Measurements from ENCODE around the gene ZNF132.
"Not testable (repeated sequence)": the region's sequence is repeated elsewhere in the genome, so short reads cannot be mapped to it uniquely, and the experiment has no call there.

The ZNF132 gene

GRCh38 chr19:58439576-58440554, at the start of gene ZNF132:
Gene ZNF132 (minus strand): TSS chr19:58440153. CDS start chr19:58439821, 332 bp downstream.
- peak; percentile 82 to 86 for DNase-seq (ENCODE audit: low read depth in 2 of 2)

- not testable (repeated sequence) for DNase-seq (ENCODE audit: low read depth in 2 of 2)
These were observed 44.4 kb upstream of the ZNF132 start for GRCh38 chr19:58484349-58484748.

GRCh38 chr19:58483776-58484175, 43.8 kb upstream of the ZNF132 start:
- no peak for DNase-seq (ENCODE audit: low read depth in 2 of 2)

- DNase-seq (ENCODE audit: low read depth in 2 of 2): no peak
These were observed 42.4 kb upstream of the ZNF132 start for GRCh38 chr19:58482372-58482771.

- no peak for DNase-seq (ENCODE audit: low read depth in 2 of 2)
These were observed 40.9 kb upstream of the ZNF132 start for GRCh38 chr19:58480831-58481230.

DNA sequence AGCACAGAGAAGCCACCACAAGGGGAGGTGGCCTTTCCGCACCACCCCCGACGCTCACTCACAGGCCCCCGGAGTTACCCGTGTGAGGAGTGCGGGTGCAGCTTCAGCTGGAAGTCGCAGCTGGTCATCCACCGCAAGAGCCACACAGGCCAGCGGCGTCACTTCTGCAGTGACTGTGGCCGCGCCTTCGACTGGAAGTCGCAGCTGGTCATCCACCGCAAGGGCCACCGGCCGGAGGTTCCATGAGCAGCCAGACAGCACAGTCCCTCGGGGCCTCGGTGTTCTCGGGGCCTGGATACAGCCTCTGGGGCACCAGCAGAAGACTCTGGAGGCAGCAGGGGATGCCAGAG, 40.5 kb upstream of the ZNF132 start:
- no peak for DNase-seq (ENCODE audit: low read depth in 2 of 2)

DNA sequence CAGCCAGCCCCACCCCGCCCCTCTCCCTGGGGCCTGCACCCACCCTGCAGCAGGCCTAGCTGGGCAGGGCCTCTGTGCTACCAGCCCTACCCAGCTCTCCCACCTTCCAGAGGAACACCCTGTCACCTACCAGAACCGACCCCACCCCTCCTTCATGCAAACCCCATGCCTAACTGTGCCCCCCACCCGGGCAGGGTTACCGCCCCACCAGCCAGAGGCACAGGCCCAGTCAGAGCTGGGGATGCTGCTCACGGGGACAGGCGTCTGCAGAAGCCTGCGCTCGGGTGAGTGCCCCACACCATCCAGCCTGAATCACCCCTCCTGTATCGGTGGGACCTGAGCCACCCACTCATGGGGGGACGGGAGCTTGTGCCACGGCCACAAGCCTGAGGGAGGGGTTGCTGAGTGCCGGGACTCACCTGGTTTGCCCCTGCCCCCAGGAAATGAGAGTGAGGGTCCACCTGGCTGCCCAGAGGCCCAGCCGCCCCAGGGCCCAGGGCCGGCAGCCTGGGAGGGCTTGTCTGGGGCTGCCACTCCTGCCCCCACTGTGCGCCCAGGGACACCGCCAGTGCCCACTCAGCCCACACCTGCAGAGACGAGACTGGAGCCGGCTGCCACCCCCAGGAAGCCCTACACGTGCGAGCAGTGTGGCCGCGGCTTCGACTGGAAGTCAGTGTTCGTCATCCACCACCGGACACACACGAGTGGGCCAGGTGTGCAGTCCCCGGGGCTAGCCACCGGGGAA, 40.0 kb upstream of the ZNF132 start:
- DNase-seq (ENCODE audit: low read depth in 2 of 2): no peak

DNA sequence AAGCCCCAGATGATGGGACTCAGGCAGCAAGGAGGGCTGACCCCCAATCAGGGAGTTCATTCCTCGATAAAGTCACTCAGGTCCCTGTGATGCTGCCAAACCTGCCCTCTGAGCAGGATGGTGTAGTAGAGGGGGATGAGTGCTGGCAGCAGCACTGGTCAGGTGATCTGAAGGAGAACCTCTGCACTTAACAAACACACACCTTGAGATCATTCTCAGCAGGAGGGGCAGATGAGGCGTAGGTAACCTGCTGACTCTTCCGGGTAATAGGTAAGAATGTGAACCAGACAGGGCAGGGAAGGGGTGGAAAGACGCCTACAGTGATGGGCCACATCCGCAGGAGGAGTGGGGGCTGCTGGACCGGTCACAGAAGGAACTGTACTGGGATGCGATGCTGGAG, 39.4 kb upstream of the ZNF132 start:
- no peak for DNase-seq (ENCODE audit: low read depth in 2 of 2)

GRCh38 chr19:58477871-58478270, 37.9 kb upstream of the ZNF132 start:
- no peak for DNase-seq (ENCODE audit: low read depth in 2 of 2)

- DNase-seq (ENCODE audit: low read depth in 2 of 2): no peak
These were observed 37.2 kb upstream of the ZNF132 start for GRCh38 chr19:58477130-58477529.

- no peak for DNase-seq (ENCODE audit: low read depth in 2 of 2)
These were observed 36.6 kb upstream of the ZNF132 start for GRCh38 chr19:58476498-58477015.

DNA sequence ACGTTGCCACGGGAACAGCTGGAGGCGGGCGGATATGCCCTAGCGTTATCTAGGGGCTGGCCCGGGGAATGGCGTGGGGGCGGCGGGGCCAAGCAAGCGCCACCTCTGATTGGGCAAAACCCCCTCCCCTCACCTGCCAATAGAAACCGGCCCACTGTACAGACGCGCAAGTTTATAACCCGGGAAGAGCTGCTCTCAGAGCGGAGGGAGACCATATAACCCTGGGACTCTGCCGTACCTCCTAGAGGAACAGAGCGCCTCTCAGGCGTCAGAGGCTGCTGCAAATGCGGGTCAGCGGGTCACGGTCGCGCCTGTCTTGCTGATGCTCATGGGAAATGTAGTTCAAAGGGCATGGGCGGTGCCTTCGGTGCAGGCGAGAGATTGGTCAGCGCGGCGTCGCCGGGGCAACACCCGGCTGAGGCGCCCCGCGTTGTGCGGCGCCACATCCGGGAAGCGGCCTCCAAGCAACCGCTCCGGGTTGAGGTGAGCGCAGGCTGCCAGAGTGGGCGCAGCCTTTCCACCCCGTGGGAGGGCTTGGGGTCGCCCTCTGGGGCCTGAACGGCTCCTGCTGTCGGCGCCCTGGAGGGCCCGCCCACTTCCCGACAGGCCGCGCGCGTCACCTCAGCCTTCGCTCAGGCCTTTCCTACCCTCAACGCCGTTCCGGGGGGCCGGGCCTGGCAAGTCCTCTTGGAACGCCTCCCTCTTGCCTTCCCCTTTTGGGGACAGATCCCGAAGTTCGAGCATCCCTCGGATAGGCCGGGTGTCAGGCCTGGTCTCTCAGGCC, 36.0 kb upstream of the ZNF132 start, which contains the start of gene ZNF446:
Gene ZNF446, plus strand, starts transcription at position 639 of the 784 bp plus-strand sequence. CDS start 867 bp downstream, outside the sequence.
- DNase-seq (ENCODE audit: low read depth in 2 of 2): peak; percentile 91

DNA sequence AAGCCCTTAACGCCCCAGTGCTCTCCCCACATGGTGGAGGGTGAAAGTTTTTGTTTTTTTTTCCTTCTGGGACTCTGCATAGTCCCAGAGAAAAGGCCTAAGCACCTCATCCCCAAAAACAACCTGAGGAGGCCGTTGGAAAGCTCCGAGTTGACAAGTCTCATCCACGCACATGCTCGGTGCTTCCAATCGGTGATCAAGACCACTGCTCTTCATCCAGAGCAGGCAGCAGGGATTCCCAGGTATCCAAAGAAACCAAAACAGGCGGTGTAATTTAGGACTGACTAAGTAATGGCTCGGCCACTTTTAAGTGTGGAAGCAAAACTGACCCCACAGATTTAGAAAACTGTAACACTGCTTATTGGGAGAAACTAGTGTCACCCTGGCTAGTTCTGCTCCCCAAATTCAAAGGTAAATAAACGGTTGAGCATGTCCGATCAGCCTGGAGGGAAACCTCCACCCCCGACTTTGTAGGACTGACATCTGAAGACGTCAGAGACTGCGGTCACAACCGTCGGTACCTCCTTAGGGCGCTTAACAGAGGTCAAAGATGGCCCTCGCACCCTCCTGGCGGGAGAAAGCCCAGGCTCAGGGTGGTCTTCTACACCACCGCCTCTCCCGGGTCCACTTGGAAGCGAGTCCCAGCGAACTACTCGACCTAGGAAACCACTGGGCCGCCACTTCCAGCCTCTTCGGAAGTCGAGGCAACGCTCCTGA, 35.2 kb upstream of the ZNF132 start:
- DNase-seq (ENCODE audit: low read depth in 2 of 2): no peak

GRCh38 chr19:58474291-58474996, 34.5 kb upstream of the ZNF132 start:
- DNase-seq (ENCODE audit: low read depth in 2 of 2): no peak

GRCh38 chr19:58473775-58474174, 33.8 kb upstream of the ZNF132 start:
- DNase-seq (ENCODE audit: low read depth in 2 of 2): no peak

DNA sequence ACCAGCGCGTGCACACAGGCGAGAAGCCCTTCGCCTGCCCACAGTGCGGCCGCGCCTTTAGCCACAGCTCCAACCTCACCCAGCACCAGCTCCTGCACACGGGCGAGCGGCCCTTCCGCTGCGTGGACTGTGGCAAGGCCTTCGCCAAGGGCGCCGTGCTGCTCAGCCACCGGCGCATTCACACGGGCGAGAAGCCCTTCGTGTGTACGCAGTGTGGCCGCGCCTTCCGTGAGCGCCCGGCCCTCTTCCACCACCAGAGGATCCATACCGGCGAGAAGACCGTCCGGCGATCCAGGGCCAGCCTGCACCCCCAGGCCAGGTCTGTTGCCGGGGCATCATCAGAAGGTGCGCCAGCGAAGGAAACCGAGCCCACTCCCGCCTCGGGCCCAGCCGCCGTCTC, 31.8 kb upstream of the ZNF132 start:
- no peak for DNase-seq (ENCODE audit: low read depth in 2 of 2)

DNA sequence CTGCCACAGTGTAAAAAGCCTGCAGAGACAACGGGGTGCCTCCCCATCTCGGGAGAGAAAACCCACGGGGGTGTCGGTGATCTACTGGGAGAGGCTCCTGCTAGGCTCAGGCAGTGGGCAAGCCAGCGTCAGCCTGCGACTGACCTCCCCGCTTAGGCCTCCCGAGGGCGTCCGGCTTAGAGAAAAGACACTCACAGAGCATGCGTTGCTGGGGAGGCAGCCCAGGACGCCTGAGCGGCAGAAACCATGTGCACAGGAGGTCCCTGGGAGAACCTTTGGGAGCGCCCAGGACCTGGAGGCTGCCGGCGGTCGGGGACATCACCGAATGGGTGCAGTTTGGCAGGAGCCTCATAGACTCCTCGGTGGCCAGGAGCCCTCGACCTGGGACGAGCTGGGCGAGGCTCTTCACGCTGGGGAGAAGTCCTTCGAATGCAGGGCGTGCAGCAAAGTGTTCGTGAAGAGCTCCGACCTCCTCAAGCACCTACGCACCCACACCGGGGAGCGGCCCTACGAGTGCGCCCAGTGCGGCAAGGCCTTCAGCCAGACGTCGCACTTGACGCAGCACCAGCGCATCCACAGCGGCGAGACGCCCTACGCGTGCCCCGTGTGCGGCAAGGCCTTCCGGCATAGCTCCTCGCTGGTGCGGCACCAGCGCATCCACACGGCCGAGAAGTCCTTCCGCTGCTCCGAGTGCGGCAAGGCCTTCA, 31.0 kb upstream of the ZNF132 start:
- DNase-seq (ENCODE audit: low read depth in 2 of 2): not testable (repeated sequence)

GRCh38 chr19:58469241-58470013, 29.5 kb upstream of the ZNF132 start:
- DNase-seq (ENCODE audit: low read depth in 2 of 2): no peak
